K562 (cell line): Measurements from ENCODE around the gene ANKRD7.

ENCODE experiments used
- CTCF ChIP-seq, 3 experiments: IDR thresholded peaks in 2 of 3; conservative IDR thresholded peaks in 1 of 3; 2 replicates each; pipeline ENCODE4 v1.5.1; 2011 to 2012; ENCODE audit warnings: low read length in 3 of 3, mild to moderate bottlenecking in 3 of 3, control low read depth in 2 of 3, improper control_type of control experiment in 1 of 3, inconsistent platforms in 1 of 3, low read depth in 1 of 3, mixed read lengths in 1 of 3, moderate library complexity in 1 of 3; ENCODE audit not compliant: insufficient read depth in 2 of 3
- ZNF212 ChIP-seq: fragments of 450-650 bp; formaldehyde crosslinking; IDR thresholded peaks from 2 replicates; pipeline ENCODE4 v1.4.0; 2020; ENCODE audit warnings: mild to moderate bottlenecking

DNA sequence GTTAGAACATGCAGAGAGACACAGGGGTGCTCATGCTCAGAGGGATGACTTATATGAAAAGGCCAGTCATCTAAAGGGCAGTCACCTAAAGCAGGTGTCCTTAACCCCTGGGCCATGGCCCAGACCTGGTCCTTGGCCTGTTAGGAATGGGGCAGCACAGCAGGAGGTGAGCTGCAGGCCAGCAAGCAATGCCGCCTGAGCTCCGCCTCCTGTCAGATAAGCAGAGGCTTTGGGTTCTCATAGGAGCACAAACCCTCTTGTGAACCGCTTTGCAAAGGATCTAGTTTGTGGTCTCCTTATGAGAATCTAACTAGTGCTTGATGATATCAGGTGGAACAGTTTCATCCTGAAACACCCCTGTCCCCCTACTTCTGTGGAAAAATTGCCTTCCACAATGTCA is 14.5 kb downstream of the ANKRD7 start:
- TF ChIP-seq ZNF212 (CRISPR knock-in tag) (no peak), CTCF (IDR thresholded peaks at IDR 0.05 in 2 of 3, conservative IDR thresholded peaks at IDR 0.05 in 1 of 3; ENCODE audit: insufficient read depth in 2 of 3, low read depth in 1 of 3, low read length in 3 of 3) (no peak)
